ENCODE measurements around the gene CACUL1. TPM values are rescaled to one million over a fixed set of nuclear protein-coding genes. Genes with fewer than 3 reads are reported as not detected.

Gene CACUL1
- total and polyA plus RNA-seq, 2 experiments from 2014 or later, result 37.5 to 48.3 TPM

- Histone ChIP-seq H4K20me1 (ENCODE audit: insufficient read depth, poor library complexity, severe bottlenecking) (no peaks in the 10 kb centered on the region), H3K4me1 (ENCODE audit: insufficient read depth) (no peaks in the 10 kb centered on the region), H3K27ac (no peak overlapping the region), H3K36me3 (replicated peaks; ENCODE audit: insufficient read depth, low read depth) (no peaks in the 10 kb centered on the region), H3K27me3 (no peaks in the 10 kb centered on the region), H3K9me3 (ENCODE audit: low read depth) (no peaks in the 10 kb centered on the region), H2AFZ (no peak overlapping the region), H3K9me2 (replicated peaks; ENCODE audit: insufficient read depth) (no peaks in the 10 kb centered on the region), H3K4me2 (no peak overlapping the region), H3K79me2 (no peaks in the 10 kb centered on the region), H3K4me3 (no peak overlapping the region)
- no peak for DNase-seq (ENCODE audit: low spot score)
- TF ChIP-seq EZH2phosphoT487 (IDR thresholded peaks at IDR 0.05; ENCODE audit: low read depth, severe bottlenecking, unreplicated experiment) (no peak), CTCF (IDR thresholded peaks at IDR 0.05; ENCODE audit: poor library complexity) (no peak), EZH2 (IDR thresholded peaks at IDR 0.05; ENCODE audit: borderline replicate concordance) (no peak)
- 98% methylated on average over 6 of the region's 6 CpGs for WGBS (ENCODE audit: low lambda C conversion rate, missing lambda C conversion rate)
These were observed 38.8 kb upstream of the CACUL1 start for GRCh38 chr10:118793545-118793944.

- no peak overlapping the region for H3K27ac ChIP-seq
These were observed 37.8 kb upstream of the CACUL1 start for GRCh38 chr10:118792526-118792925.

DNA sequence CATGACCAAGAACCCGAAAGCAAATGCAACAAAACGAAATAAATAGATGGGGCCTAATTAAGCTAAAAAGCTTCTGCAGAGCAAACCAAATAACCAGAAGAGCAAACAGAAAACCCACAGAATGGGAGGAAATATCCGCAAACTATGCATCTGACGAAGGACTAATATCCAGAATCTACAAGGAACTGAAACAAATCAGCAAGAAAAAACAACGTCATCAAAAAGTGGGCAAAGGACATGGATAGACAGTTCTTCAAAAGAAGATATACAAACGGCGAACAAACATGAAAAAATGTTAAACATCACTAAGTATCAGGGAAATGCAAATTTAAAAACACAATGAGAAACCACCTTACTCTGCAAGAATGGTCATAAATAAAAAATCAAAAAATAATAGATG, 35.3 kb upstream of the CACUL1 start:
- Histone ChIP-seq H3K9me3 (ENCODE audit: low read depth) (no peaks in the 10 kb centered on the region), H3K9me2 (replicated peaks; ENCODE audit: insufficient read depth) (no peaks in the 10 kb centered on the region), H3K27ac (no peak overlapping the region), H2AFZ (no peak overlapping the region), H3K36me3 (replicated peaks; ENCODE audit: insufficient read depth, low read depth) (no peaks in the 10 kb centered on the region), H3K79me2 (no peaks in the 10 kb centered on the region), H3K4me3 (no peak overlapping the region), H3K4me2 (no peak overlapping the region), H3K4me1 (ENCODE audit: insufficient read depth) (no peaks in the 10 kb centered on the region), H3K27me3 (no peaks in the 10 kb centered on the region), H4K20me1 (ENCODE audit: insufficient read depth, poor library complexity, severe bottlenecking) (no peaks in the 10 kb centered on the region)
- 92% methylated on average over 7 of the region's 7 CpGs for WGBS (ENCODE audit: low lambda C conversion rate, missing lambda C conversion rate)
- no peak for TF ChIP-seq CTCF (IDR thresholded peaks at IDR 0.05; ENCODE audit: poor library complexity)
- no peak for DNase-seq (ENCODE audit: low spot score)

More at GRCh38 chr10:118792526-118792925, 37.8 kb upstream of the CACUL1 start:
- Histone ChIP-seq H3K9me2 (replicated peaks; ENCODE audit: insufficient read depth) (no peaks in the 10 kb centered on the region), H3K4me2 (no peak overlapping the region), H3K4me3 (no peak overlapping the region), H3K4me1 (ENCODE audit: insufficient read depth) (no peaks in the 10 kb centered on the region), H3K27me3 (no peaks in the 10 kb centered on the region), H4K20me1 (ENCODE audit: insufficient read depth, poor library complexity, severe bottlenecking) (no peaks in the 10 kb centered on the region), H3K79me2 (no peaks in the 10 kb centered on the region), H2AFZ (no peak overlapping the region), H3K9me3 (ENCODE audit: low read depth) (no peaks in the 10 kb centered on the region), H3K36me3 (replicated peaks; ENCODE audit: insufficient read depth, low read depth) (no peaks in the 10 kb centered on the region)
- 83% methylated on average over 1 of the region's 1 CpG for WGBS (ENCODE audit: low lambda C conversion rate, missing lambda C conversion rate)
- no peak for DNase-seq (ENCODE audit: low spot score)
- TF ChIP-seq CTCF (IDR thresholded peaks at IDR 0.05; ENCODE audit: poor library complexity) (no peak), EZH2 (IDR thresholded peaks at IDR 0.05; ENCODE audit: borderline replicate concordance) (no peak), EZH2phosphoT487 (IDR thresholded peaks at IDR 0.05; ENCODE audit: low read depth, severe bottlenecking, unreplicated experiment) (no peak)

DNA sequence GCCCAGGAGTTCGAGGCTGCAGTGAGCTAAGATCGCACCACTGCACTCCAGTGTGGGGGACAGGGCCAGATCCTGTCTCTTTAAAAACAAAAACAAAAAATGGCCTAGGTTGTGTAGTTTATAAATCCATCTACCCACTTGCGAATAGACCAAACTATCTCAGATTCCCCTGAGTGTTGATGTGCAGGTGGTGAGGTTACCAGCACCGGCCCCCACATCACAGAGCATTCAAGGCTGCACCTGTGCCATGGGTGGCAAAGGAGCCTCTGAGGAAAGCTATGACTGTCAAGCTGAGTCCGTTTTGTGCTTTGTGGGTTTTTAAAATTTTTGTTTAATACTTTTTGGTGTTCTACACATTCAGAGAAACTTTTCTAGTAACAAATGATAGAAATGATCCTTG, 30.8 kb upstream of the CACUL1 start:
- TF ChIP-seq CTCF (IDR thresholded peaks at IDR 0.05; ENCODE audit: poor library complexity) (no peak), EZH2phosphoT487 (IDR thresholded peaks at IDR 0.05; ENCODE audit: low read depth, severe bottlenecking, unreplicated experiment) (no peak), EZH2 (IDR thresholded peaks at IDR 0.05; ENCODE audit: borderline replicate concordance) (no peak)
- no peaks in the 10 kb centered on the region for H3K36me3 ChIP-seq (replicated peaks; ENCODE audit: insufficient read depth, low read depth)
- no peak for DNase-seq (ENCODE audit: low spot score)
- no peaks in the 10 kb centered on the region for H3K9me3 ChIP-seq (ENCODE audit: low read depth)
- H3K4me1 ChIP-seq (ENCODE audit: insufficient read depth), result no peaks in the 10 kb centered on the region
- no peak overlapping the region for H3K4me2 ChIP-seq
- H3K9me2 ChIP-seq (replicated peaks; ENCODE audit: insufficient read depth), result no peaks in the 10 kb centered on the region
- WGBS (ENCODE audit: low lambda C conversion rate, missing lambda C conversion rate), result 85% methylated on average over 5 of the region's 5 CpGs
- H3K79me2 ChIP-seq, result no peaks in the 10 kb centered on the region
- no peak overlapping the region for H3K27ac ChIP-seq
- H2AFZ ChIP-seq, result no peak overlapping the region
- H4K20me1 ChIP-seq (ENCODE audit: insufficient read depth, poor library complexity, severe bottlenecking), result no peaks in the 10 kb centered on the region
- no peaks in the 10 kb centered on the region for H3K27me3 ChIP-seq
- H3K4me3 ChIP-seq, result no peak overlapping the region

Data from hepatocyte (in vitro differentiated cells).